ENCODE results near the gene DST. TPM values are rescaled to one million over a fixed set of nuclear protein-coding genes. Genes with fewer than 3 reads are reported as not detected.

Gene DST
- total and polyA plus RNA-seq, 8 donors: 42.4 to 149 (median 72.4) TPM

DNA sequence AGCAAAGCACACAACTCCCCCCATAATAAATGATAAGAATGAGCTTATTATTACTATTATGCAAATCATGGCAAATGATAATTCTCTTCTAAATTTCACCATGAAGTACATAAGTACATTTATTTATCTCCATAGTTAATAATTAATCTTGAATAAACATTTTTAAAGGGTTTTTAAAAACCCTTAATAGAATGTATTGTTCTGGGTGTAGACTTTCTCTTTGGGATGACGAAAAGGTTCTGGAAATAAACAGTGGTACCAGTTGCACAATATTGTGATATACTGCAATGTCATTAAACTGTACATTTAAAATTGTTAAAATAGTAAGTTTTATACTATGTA is 18.0 kb downstream of the DST start:
- Histone ChIP-seq H3K4me1 (peaks cover 0 to 9% (median 0%) of the 10 kb centered on the region in 3 donors), H3K27me3 (no peaks in the 10 kb centered on the region), H3K36me3 (no peaks in the 10 kb centered on the region), H3K4me3 (no peak overlapping the region), H3K27ac (no peak overlapping the region), H3K9me3 (no peaks in the 10 kb centered on the region)
- no peak for TF ChIP-seq CTCF (IDR thresholded peaks at IDR 0.05)
- DNase-seq: no peak
- ATAC-seq: peak in 1 of 4 donors; percentile 14
- intact Hi-C loops (cut with DNase I): no loop called here
- no peak for FAIRE-seq
- 32 to 37% methylated on average over 1 of the region's 1 CpG for WGBS, 2 donors

DNA sequence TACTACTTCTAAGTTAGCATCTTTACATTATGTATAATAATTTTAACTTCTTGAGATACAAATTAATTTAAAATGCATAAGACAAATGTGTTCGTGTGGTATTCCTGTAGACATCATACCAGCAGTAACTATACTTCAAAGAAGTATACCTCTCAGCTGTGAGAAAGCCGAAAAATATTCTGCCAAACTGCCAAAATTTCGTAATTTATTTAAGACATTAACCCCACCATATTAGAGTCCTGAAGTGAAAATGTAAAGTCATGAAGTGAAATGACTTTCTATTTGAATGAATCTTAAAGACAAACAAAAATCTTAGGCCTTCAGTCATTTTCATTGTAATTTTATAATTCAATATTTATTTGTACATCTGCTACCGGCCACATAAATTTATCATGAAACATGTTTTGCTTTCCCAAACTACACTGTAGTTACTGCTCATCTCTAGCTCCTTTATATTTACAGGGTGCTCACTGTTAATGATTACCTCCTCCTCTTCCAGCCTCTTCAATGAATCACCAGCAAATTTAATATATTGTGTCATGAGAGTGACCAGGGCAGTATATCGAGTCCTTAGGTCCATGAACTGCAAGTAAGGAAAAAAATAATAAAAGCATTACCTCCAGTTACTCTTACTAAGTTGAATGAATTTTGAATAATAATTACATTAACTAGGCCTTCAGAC is 18.5 kb downstream of the DST start:
- no peak for FAIRE-seq
- no peaks in the 10 kb centered on the region for H3K9me3 ChIP-seq
- no peak overlapping the region for H3K27ac ChIP-seq
- ATAC-seq: peak in 3 of 4 donors; percentile 67 to 82 (median 77)
- H3K36me3 ChIP-seq: no peaks in the 10 kb centered on the region
- DNase-seq: no peak
- 55 to 56% methylated on average over 5 of the region's 5 CpGs for WGBS, 2 donors
- H3K4me3 ChIP-seq: no peak overlapping the region
- no peak for TF ChIP-seq CTCF (IDR thresholded peaks at IDR 0.05)
- no peaks in the 10 kb centered on the region for H3K27me3 ChIP-seq
- H3K4me1 ChIP-seq: peaks cover 0 to 9% (median 0%) of the 10 kb centered on the region in 3 donors
- intact Hi-C loops (cut with DNase I): no loop called here

DNA sequence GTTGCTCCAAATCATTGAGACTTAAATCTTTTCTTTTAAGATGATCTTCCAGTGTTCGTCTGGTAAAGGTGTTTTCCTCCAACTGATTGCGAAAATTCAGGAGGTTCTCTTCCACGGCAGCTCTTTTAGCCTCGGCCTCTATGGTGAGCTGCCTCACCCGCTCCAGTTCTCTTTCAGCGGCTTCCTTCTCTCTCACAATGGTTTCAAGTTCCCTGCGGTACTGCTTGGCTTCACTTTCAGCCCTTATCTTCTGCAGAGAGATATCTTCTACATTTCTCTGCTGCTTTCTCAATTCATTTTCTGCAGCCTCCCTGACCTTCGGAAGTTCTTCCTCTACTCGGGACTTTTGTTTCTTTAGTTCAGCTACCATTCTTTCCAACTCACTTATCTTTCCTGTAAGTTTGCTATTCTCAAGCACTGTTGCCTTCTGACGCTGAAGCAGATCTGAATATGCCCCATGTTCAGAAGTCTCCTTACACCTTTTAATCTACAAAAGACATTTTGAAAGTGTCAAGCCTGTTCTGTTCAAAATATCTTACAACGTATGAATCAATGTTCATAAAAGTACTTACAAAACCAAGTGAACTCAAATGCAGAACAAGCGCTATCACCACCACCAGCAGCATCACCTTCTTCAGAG is 22.3 kb downstream of the DST start:
- Histone ChIP-seq H3K4me1 (peaks cover 0 to 9% (median 0%) of the 10 kb centered on the region in 3 donors), H3K4me3 (no peak overlapping the region), H3K36me3 (no peaks in the 10 kb centered on the region), H3K9me3 (no peaks in the 10 kb centered on the region), H3K27ac (no peak overlapping the region), H3K27me3 (no peaks in the 10 kb centered on the region)
- FAIRE-seq: no peak
- intact Hi-C loops (cut with DNase I): no loop called here
- WGBS, 2 donors: 75 to 84% methylated on average over 12 of the region's 12 CpGs
- TF ChIP-seq CTCF (IDR thresholded peaks at IDR 0.05): no peak
- ATAC-seq: no peak
- DNase-seq: no peak

- Histone ChIP-seq H3K27me3 (no peaks in the 10 kb centered on the region), H3K4me3 (no peak overlapping the region), H3K27ac (no peak overlapping the region), H3K36me3 (no peaks in the 10 kb centered on the region), H3K4me1 (no peaks in the 10 kb centered on the region), H3K9me3 (no peaks in the 10 kb centered on the region)
- 61 to 66% methylated on average over 3 of the region's 3 CpGs for whole genome bisulfite sequencing, 2 donors
- FAIRE-seq (no peak), DNase-seq (no peak), ATAC-seq (no peak)
- intact Hi-C loops (cut with DNase I): no loop called here
- TF ChIP-seq CTCF (IDR thresholded peaks at IDR 0.05): no peak
These were observed 24.6 kb downstream of the DST start for GRCh38 chr6:56618050-56618449.

DNA sequence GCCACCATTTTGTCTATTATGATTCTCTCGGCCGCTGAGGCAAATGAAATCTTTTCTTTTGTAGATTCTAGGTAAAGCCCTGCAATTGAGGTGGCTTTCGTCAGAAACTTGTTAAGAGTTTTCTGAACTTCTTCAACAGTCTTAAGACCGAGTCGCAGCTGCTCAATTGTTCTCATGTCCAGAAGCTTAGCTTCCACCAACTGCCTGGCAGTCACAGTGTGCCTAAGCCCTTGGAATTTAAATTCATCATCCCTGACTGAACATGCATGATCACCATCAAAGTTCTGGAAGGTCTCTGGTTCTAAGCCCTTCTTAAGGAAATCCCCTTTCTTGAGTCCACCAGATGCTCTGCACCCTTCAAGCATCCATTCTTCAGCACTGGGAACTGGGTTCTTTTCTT is 25.7 kb downstream of the DST start:
- H3K27me3 ChIP-seq: no peaks in the 10 kb centered on the region
- no peaks in the 10 kb centered on the region for H3K36me3 ChIP-seq
- H3K27ac ChIP-seq: no peak overlapping the region
- FAIRE-seq (no peak), ATAC-seq (no peak), DNase-seq (no peak)
- intact Hi-C loops (cut with DNase I): no loop called here
- 77 to 92% methylated on average over 5 of the region's 5 CpGs for WGBS, 2 donors
- H3K4me1 ChIP-seq: no peaks in the 10 kb centered on the region
- no peak overlapping the region for H3K4me3 ChIP-seq
- TF ChIP-seq CTCF (IDR thresholded peaks at IDR 0.05): no peak
- no peaks in the 10 kb centered on the region for H3K9me3 ChIP-seq
